GM23338 (cell line): ENCODE measurements around the gene CASK. TPM values are rescaled to one million over a fixed set of nuclear protein-coding genes. Genes with fewer than 3 reads are reported as not detected.

Source experiments
- ATAC-seq: fragments of 200-7000 bp; cut with Tn5 transposase; 3 replicates; pipeline ENCODE4 v1.9.1; 2020
- DNase-seq: peaks from one replicate; pipeline ENCODE4 v3.0.0-alpha.2; 2015; ENCODE audit warnings: low spot score
- H2AFZ ChIP-seq: fragments of 200-600 bp; sonication (generic); 2 replicates; pipeline ENCODE4 v1.8.0; 2016; ENCODE audit warnings: antibody characterized with exemption, mild to moderate bottlenecking, moderate library complexity
- H3F3A ChIP-seq: fragments of 200-600 bp; sonication (generic); replicated peaks from 2 replicates; pipeline ENCODE4 v1.8.0; 2017; ENCODE audit warnings: antibody characterized with exemption, mixed run types, low read depth
- H3K27ac ChIP-seq: fragments of 200-600 bp; sonication (generic); 2 replicates; pipeline ENCODE4 v1.6.1; 2016; ENCODE audit warnings: low read depth
- H3K27me3 ChIP-seq: fragments of 200-600 bp; sonication (generic); 2 replicates; pipeline ENCODE4 v1.8.0; 2016; ENCODE audit warnings: mild to moderate bottlenecking, mixed run types, moderate library complexity; ENCODE audit not compliant: insufficient read depth
- H3K36me3 ChIP-seq: fragments of 200-600 bp; sonication (generic); 2 replicates; pipeline ENCODE4 v1.8.0; 2016; ENCODE audit warnings: mild to moderate bottlenecking; ENCODE audit not compliant: insufficient read depth
- H3K4me1 ChIP-seq: fragments of 200-600 bp; sonication (generic); 2 replicates; pipeline ENCODE4 v1.8.0; 2016; ENCODE audit warnings: mild to moderate bottlenecking, moderate library complexity; ENCODE audit not compliant: insufficient read depth
- H3K4me2 ChIP-seq: fragments of 200-600 bp; sonication (generic); 2 replicates; pipeline ENCODE4 v1.7.1; 2017; ENCODE audit warnings: mixed run types
- H3K4me3 ChIP-seq: fragments of 200-600 bp; sonication (generic); 2 replicates; pipeline ENCODE4 v1.6.1; 2016; ENCODE audit warnings: mixed run types
- H3K79me2 ChIP-seq: fragments of 200-600 bp; sonication (generic); replicated peaks from 2 replicates; pipeline ENCODE4 v1.8.0; 2017; ENCODE audit warnings: mild to moderate bottlenecking; ENCODE audit not compliant: insufficient read depth
- H3K9me2 ChIP-seq: fragments of 200-600 bp; sonication (generic); 2 replicates; pipeline ENCODE4 v1.8.0; 2017; ENCODE audit not compliant: insufficient read depth
- H4K20me1 ChIP-seq: fragments of 200-600 bp; sonication (generic); replicated peaks from 2 replicates; pipeline ENCODE4 v1.8.0; 2017; ENCODE audit warnings: mild to moderate bottlenecking; ENCODE audit not compliant: insufficient read depth
- H3K27ac Mint-ChIP-seq: 2 replicates; pipeline ENCODE4 v1.8.0; 2020; ENCODE audit warnings: inconsistent platforms, mild to moderate bottlenecking, moderate library complexity, mixed read lengths
- H3K27me3 Mint-ChIP-seq: 3 replicates; pipeline ENCODE4 v1.8.0; 2022; ENCODE audit warnings: low read depth, mild to moderate bottlenecking, moderate library complexity, mixed read lengths, inconsistent platforms; ENCODE audit not compliant: insufficient read depth, poor library complexity
- H3K36me3 Mint-ChIP-seq: 3 replicates; pipeline ENCODE4 v1.8.0; 2021; ENCODE audit warnings: low read depth, mild to moderate bottlenecking, inconsistent platforms, moderate library complexity, mixed read lengths
- H3K4me1 Mint-ChIP-seq: 3 replicates; pipeline ENCODE4 v1.8.0; 2020; ENCODE audit warnings: mild to moderate bottlenecking, inconsistent platforms, mixed read lengths
- H3K4me3 Mint-ChIP-seq: 3 replicates; pipeline ENCODE4 v1.8.0; 2021; ENCODE audit warnings: moderate library complexity, mild to moderate bottlenecking, inconsistent platforms, mixed read lengths
- H3K9me3 Mint-ChIP-seq: 3 replicates; pipeline ENCODE4 v1.8.0; 2020; ENCODE audit warnings: moderate library complexity, mild to moderate bottlenecking, inconsistent platforms, mixed read lengths
- CTCF ChIP-seq, 2 experiments: fragments of 200-600 bp in 1 of 2; sonication (generic) in 1 of 2; conservative IDR thresholded peaks; 2 replicates each; pipeline versions ENCODE4 v1.5.1 to v1.6.1; 2016 to 2017; ENCODE audit warnings: antibody characterized with exemption in 2 of 2, low read depth in 2 of 2, mild to moderate bottlenecking in 2 of 2, moderate library complexity in 1 of 2
- EZH2 ChIP-seq: fragments of 200-600 bp; sonication (generic); IDR thresholded peaks from one replicate; pipeline ENCODE4 v1.8.0; 2017; ENCODE audit warnings: antibody characterized with exemption, mild to moderate bottlenecking, low read depth; ENCODE audit not compliant: unreplicated experiment
- NANOG ChIP-seq: IDR thresholded peaks from 2 replicates; pipeline ENCODE4 v1.6.1; 2016; ENCODE audit warnings: antibody characterized with exemption, borderline replicate concordance
- STAT1 ChIP-seq: IDR thresholded peaks from one replicate; pipeline ENCODE4 v1.6.1; 2016; ENCODE audit warnings: antibody characterized with exemption; ENCODE audit not compliant: unreplicated experiment
- ZNF114 ChIP-seq: fragments of 250-450 bp; sonication (Bioruptor Pico); IDR thresholded peaks from 2 replicates; pipeline ENCODE4 v1.5.0; 2020; ENCODE audit warnings: mild to moderate bottlenecking, moderate library complexity
- ZNF331 ChIP-seq: fragments of 250-450 bp; sonication (Bioruptor Pico); IDR thresholded peaks from 2 replicates; pipeline ENCODE4 v1.5.0; 2020; ENCODE audit warnings: low read depth, mild to moderate bottlenecking, moderate library complexity
- polyA plus RNA-seq: library from polyadenylated mRNA; unstranded; fragments of >200 nt; fragmentation: Nextera tagmentation; extraction: Ambion mirVana; gene quantifications from 2 replicates; pipeline ENCODE4 v1.2.1, GENCODE V29; 2016
- total RNA-seq: library from RNA; depleted of rRNA; stranded (reverse); fragments of >200 nt; shearing (Covaris generic); gene quantifications from 2 replicates; pipeline ENCODE4 v1.2.3, GENCODE V29; 2014
- TF ChIP-seq, protein P1 (sequence below): IDR thresholded peaks from 2 replicates; pipeline ENCODE4 v1.6.1; 2016; ENCODE audit warnings: antibody characterized with exemption
- TF ChIP-seq, protein P2 (sequence below): IDR thresholded peaks from one replicate; pipeline ENCODE4 v1.6.1; 2018; ENCODE audit warnings: antibody characterized with exemption; ENCODE audit not compliant: unreplicated experiment

CASK gene
- total and polyA plus RNA-seq, 2 experiments from 2014 or later: 15.3 to 44.4 TPM

- no peak overlapping the region for H3K4me3 Mint-ChIP-seq
- H3K4me2 ChIP-seq: no peak overlapping the region
- H3K9me3 Mint-ChIP-seq: no peaks in the 10 kb centered on the region; the same call in 2 of the 3 replicates
- H3K36me3 Mint-ChIP-seq: no peaks in the 10 kb centered on the region
- no peak overlapping the region for H3K4me3 ChIP-seq
- H3K9me2 ChIP-seq: no peaks in the 10 kb centered on the region
- no peaks in the 10 kb centered on the region for H3K36me3 ChIP-seq
- H3K79me2 ChIP-seq: no peaks in the 10 kb centered on the region
- ATAC-seq: no peak
- H3K4me1 Mint-ChIP-seq: peaks cover 18% of the 10 kb centered on the region
- no peak overlapping the region for H3K27ac Mint-ChIP-seq
- no peak overlapping the region for H3K27ac ChIP-seq
- no peak overlapping the region for H2AFZ ChIP-seq
- no peaks in the 10 kb centered on the region for H4K20me1 ChIP-seq
- H3F3A ChIP-seq: no peaks in the 10 kb centered on the region
- no peaks in the 10 kb centered on the region for H3K27me3 Mint-ChIP-seq
- TF ChIP-seq ZNF114 (CRISPR knock-in tag): no peak
- TF ChIP-seq ZNF331 (CRISPR knock-in tag): no peak
- no peak for TF ChIP-seq NANOG
- TF ChIP-seq EZH2: no peak
- TF ChIP-seq STAT1: no peak
- TF ChIP-seq, protein P1, sequence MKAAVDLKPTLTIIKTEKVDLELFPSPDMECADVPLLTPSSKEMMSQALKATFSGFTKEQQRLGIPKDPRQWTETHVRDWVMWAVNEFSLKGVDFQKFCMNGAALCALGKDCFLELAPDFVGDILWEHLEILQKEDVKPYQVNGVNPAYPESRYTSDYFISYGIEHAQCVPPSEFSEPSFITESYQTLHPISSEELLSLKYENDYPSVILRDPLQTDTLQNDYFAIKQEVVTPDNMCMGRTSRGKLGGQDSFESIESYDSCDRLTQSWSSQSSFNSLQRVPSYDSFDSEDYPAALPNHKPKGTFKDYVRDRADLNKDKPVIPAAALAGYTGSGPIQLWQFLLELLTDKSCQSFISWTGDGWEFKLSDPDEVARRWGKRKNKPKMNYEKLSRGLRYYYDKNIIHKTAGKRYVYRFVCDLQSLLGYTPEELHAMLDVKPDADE: no peak
- TF ChIP-seq CTCF (conservative IDR thresholded peaks at IDR 0.05; ENCODE audit: low read depth in 2 of 2): no peak
- H3K4me1 ChIP-seq: no peaks in the 10 kb centered on the region
- no peaks in the 10 kb centered on the region for H3K27me3 ChIP-seq
- no peak for DNase-seq
These were observed 255.7 kb downstream of the CASK start for GRCh38 chrX:41667631-41668030.

DNA sequence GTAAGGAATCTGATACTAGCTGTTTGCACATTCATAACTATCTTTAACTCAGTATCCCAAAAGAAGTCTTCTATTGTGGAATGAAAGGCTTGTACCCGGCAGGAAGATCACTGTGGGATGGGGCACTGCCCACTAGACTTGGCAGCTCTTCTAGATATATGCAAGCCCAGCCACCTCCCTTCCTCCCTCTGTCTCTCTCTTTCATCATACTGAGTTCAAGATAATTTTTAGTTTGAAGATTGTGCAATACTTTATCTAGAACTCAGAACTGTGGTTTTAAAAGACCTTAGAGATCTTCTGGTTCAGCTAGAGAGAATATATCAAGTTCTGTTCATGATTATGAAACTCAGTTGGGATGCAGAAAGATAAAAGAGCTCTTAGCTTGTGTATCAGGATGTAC lies 257.1 kb downstream of the CASK start:
- H3K4me1 ChIP-seq: no peaks in the 10 kb centered on the region
- H3K27me3 ChIP-seq: no peaks in the 10 kb centered on the region
- no peaks in the 10 kb centered on the region for H3K36me3 ChIP-seq
- H3K9me3 Mint-ChIP-seq: no peaks in the 10 kb centered on the region; the same call in 2 of the 3 replicates
- ATAC-seq: no peak
- no peaks in the 10 kb centered on the region for H3F3A ChIP-seq
- H3K4me3 ChIP-seq: no peak overlapping the region
- no peak for DNase-seq
- H3K9me2 ChIP-seq: no peaks in the 10 kb centered on the region
- no peak overlapping the region for H3K4me2 ChIP-seq
- no peaks in the 10 kb centered on the region for H3K79me2 ChIP-seq
- H4K20me1 ChIP-seq: no peaks in the 10 kb centered on the region
- no peak overlapping the region for H3K27ac Mint-ChIP-seq
- no peak overlapping the region for H2AFZ ChIP-seq
- H3K27ac ChIP-seq: no peak overlapping the region
- H3K4me1 Mint-ChIP-seq: peaks cover 10% of the 10 kb centered on the region; the same call in 2 of the 3 replicates
- no peaks in the 10 kb centered on the region for H3K27me3 Mint-ChIP-seq
- H3K4me3 Mint-ChIP-seq: no peak overlapping the region
- H3K36me3 Mint-ChIP-seq: no peaks in the 10 kb centered on the region
- TF ChIP-seq NANOG: no peak
- TF ChIP-seq, protein P2, sequence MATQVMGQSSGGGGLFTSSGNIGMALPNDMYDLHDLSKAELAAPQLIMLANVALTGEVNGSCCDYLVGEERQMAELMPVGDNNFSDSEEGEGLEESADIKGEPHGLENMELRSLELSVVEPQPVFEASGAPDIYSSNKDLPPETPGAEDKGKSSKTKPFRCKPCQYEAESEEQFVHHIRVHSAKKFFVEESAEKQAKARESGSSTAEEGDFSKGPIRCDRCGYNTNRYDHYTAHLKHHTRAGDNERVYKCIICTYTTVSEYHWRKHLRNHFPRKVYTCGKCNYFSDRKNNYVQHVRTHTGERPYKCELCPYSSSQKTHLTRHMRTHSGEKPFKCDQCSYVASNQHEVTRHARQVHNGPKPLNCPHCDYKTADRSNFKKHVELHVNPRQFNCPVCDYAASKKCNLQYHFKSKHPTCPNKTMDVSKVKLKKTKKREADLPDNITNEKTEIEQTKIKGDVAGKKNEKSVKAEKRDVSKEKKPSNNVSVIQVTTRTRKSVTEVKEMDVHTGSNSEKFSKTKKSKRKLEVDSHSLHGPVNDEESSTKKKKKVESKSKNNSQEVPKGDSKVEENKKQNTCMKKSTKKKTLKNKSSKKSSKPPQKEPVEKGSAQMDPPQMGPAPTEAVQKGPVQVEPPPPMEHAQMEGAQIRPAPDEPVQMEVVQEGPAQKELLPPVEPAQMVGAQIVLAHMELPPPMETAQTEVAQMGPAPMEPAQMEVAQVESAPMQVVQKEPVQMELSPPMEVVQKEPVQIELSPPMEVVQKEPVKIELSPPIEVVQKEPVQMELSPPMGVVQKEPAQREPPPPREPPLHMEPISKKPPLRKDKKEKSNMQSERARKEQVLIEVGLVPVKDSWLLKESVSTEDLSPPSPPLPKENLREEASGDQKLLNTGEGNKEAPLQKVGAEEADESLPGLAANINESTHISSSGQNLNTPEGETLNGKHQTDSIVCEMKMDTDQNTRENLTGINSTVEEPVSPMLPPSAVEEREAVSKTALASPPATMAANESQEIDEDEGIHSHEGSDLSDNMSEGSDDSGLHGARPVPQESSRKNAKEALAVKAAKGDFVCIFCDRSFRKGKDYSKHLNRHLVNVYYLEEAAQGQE: no peak
